ENCODE results near the gene GNPTAB.

DNA sequence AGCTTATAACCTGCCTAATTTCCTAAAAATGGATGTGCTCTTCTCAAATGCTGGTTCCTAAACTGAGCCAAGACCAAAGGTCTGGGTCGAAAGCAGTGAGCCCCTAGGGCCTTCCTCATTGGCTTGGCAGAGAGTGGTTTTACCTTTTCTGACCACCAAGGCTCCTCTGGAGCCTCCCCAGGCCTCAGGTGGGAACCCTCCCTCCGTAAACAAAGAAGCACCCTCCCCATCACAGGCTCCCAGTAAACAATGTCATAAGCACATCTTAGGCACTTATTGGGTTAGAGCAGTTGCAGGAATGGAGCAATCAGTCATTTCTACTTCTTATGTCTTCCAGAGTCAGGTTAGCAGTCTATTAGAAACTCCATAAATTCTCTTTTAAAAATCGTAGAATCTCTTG is 127.3 kb downstream of the GNPTAB start:
- TF ChIP-seq CTCF (conservative IDR thresholded peaks at IDR 0.05; ENCODE audit: low read depth, low read length) (no peak), POLR2A (IDR thresholded peaks at IDR 0.05; ENCODE audit: low read depth, low read length) (no peak), RCOR1 (IDR thresholded peaks at IDR 0.05; ENCODE audit: insufficient replicate concordance, low read length) (no peak), USF2 (IDR thresholded peaks at IDR 0.05; ENCODE audit: low read depth, low read length) (no peak), RFX5 (IDR thresholded peaks at IDR 0.05; ENCODE audit: low read depth, low read length) (no peak), MXI1 (IDR thresholded peaks at IDR 0.05; ENCODE audit: borderline replicate concordance, low read depth, low read length) (no peak), CEBPB (IDR thresholded peaks at IDR 0.05; ENCODE audit: low read depth, low read length) (no peak), MAFK (IDR thresholded peaks at IDR 0.05; ENCODE audit: low read depth, low read length) (no peak)
- TF ChIP-seq, protein P1, sequence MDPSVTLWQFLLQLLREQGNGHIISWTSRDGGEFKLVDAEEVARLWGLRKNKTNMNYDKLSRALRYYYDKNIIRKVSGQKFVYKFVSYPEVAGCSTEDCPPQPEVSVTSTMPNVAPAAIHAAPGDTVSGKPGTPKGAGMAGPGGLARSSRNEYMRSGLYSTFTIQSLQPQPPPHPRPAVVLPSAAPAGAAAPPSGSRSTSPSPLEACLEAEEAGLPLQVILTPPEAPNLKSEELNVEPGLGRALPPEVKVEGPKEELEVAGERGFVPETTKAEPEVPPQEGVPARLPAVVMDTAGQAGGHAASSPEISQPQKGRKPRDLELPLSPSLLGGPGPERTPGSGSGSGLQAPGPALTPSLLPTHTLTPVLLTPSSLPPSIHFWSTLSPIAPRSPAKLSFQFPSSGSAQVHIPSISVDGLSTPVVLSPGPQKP (IDR thresholded peaks at IDR 0.05; ENCODE audit: borderline replicate concordance, low read depth, low read length), result no peak
